Endothelial cell of umbilical vein (primary cell): ENCODE measurements around the gene CARMIL1.

Experiments
- EZH2 ChIP-seq: IDR thresholded peaks from 2 replicates; pipeline ENCODE4 v1.6.1; 2012; ENCODE audit warnings: borderline replicate concordance, low read depth, mild to moderate bottlenecking, moderate library complexity, low read length, inconsistent platforms; ENCODE audit not compliant: severe bottlenecking
- JUN ChIP-seq: IDR thresholded peaks from 2 replicates; pipeline ENCODE4 v1.6.1; 2011; ENCODE audit warnings: borderline replicate concordance, low read depth; ENCODE audit not compliant: insufficient read length, insufficient read depth
- POLR2A ChIP-seq: IDR thresholded peaks from 2 replicates; pipeline ENCODE4 v1.6.1; 2012; ENCODE audit warnings: low read depth, mild to moderate bottlenecking, control low read depth, low read length
- POLR2AphosphoS5 ChIP-seq: IDR thresholded peaks from 2 replicates; pipeline ENCODE4 v1.6.1; 2012; ENCODE audit warnings: low read depth, mild to moderate bottlenecking, control low read depth, low read length, moderate library complexity; ENCODE audit not compliant: insufficient read depth
- TF ChIP-seq, protein P1 (sequence below), 2 donors: IDR thresholded peaks; 1 replicate in 1 of 2; 2 replicates in 1 of 2; pipeline ENCODE4 v1.5.1; 2011; ENCODE audit warnings: low read length in 2 of 2, mild to moderate bottlenecking in 2 of 2, moderate library complexity in 2 of 2, control low read depth in 1 of 2, inconsistent platforms in 1 of 2, low read depth in 1 of 2; ENCODE audit not compliant: insufficient read depth in 1 of 2; ENCODE audit errors: extremely low read depth in 1 of 2
- TF ChIP-seq, protein P2 (sequence below): IDR thresholded peaks from 2 replicates; pipeline ENCODE4 v1.6.1; 2011; ENCODE audit not compliant: insufficient read depth, insufficient read length

- TF ChIP-seq, protein P1, sequence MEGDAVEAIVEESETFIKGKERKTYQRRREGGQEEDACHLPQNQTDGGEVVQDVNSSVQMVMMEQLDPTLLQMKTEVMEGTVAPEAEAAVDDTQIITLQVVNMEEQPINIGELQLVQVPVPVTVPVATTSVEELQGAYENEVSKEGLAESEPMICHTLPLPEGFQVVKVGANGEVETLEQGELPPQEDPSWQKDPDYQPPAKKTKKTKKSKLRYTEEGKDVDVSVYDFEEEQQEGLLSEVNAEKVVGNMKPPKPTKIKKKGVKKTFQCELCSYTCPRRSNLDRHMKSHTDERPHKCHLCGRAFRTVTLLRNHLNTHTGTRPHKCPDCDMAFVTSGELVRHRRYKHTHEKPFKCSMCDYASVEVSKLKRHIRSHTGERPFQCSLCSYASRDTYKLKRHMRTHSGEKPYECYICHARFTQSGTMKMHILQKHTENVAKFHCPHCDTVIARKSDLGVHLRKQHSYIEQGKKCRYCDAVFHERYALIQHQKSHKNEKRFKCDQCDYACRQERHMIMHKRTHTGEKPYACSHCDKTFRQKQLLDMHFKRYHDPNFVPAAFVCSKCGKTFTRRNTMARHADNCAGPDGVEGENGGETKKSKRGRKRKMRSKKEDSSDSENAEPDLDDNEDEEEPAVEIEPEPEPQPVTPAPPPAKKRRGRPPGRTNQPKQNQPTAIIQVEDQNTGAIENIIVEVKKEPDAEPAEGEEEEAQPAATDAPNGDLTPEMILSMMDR (IDR thresholded peaks at IDR 0.05; ENCODE audit: extremely low read depth in 1 of 2, insufficient read depth in 1 of 2, low read depth in 1 of 2, low read length in 2 of 2): no peak
- TF ChIP-seq EZH2 (no peak), POLR2AphosphoS5 (no peak), POLR2A (no peak), JUN (no peak)
- TF ChIP-seq, protein P2, sequence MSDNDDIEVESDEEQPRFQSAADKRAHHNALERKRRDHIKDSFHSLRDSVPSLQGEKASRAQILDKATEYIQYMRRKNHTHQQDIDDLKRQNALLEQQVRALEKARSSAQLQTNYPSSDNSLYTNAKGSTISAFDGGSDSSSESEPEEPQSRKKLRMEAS: no peak
Observed at GRCh38 chr6:25488156-25488555, 209.0 kb downstream of the CARMIL1 start.
